HL-60/S4 treated with retinoic acid at 250 ng/mL for 4 days and 3 days (cell line): ENCODE measurements around the gene ANKRD53.

Experiments used
- in situ Hi-C: fragments of 300-500 bp; cut with MboI; formaldehyde crosslinking; loops from 2 replicates; pipeline ENCODE4 v1.7.0; 2022; ENCODE audit warnings: low sequenced_read_pairs

The ANKRD53 gene, protein sequence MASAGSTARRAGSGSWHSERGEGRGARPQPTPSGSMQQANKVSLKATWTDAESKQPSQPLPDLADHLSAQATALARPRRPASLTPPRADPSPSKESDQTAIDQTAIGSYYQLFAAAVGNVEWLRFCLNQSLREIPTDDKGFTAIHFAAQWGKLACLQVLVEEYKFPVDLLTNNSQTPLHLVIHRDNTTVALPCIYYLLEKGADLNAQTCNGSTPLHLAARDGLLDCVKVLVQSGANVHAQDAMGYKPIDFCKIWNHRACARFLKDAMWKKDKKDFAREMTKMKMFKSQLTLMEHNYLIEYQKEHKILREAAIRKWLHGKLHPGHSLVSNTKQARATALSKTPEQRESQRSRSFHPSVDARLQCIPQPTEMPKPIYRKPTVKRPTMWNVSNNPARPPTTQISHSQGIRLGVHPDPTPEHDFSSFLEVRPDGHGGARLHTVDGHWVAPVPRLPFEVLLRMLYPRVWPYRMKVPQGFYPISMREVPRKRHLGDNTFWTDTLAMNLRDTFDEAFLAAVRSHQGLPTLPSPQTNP

DNA sequence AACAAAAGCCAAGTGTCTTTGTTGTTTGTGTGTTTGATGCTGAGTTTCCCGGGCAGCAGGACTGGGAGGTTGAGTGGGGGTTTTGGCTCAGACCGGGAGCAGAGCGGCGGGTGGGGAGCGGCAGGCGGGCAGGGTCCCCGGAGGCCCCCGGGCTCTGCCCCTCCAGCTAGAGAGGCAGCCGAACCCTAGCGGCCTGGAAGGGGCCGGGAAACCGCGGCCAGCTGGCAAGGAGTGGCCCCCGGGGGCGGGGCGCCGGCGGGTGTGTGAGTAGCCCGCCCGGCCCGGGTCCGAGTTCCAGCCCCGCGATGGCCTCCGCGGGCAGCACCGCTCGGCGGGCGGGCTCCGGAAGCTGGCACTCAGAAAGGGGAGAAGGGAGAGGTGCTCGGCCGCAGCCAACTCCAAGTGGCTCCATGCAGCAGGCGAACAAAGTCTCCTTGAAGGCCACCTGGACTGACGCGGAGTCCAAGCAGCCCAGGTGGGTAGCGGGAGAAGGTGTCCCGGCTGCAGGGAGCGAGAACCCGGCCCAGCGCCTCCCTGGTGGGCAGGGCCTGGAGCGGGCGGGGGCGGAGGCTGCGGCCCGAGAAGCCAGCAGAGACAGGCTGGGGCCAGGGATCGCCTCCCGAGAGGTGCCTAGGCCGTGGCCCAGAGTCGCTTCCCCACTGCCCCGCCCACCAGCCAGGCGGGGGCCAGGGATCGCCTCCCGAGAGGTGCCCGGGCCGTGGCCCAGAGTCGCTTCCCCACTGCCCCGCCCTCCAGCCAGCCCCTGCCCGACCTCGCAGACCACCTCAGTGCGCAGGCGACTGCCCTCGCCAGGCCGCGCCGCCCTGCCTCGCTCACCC, at the start of gene ANKRD53:
Gene ANKRD53 (plus strand): TSS at position 290 of the 839 bp plus-strand sequence. CDS start 16 bp downstream, at position 306.
- in situ Hi-C loops = no loop called here

DNA sequence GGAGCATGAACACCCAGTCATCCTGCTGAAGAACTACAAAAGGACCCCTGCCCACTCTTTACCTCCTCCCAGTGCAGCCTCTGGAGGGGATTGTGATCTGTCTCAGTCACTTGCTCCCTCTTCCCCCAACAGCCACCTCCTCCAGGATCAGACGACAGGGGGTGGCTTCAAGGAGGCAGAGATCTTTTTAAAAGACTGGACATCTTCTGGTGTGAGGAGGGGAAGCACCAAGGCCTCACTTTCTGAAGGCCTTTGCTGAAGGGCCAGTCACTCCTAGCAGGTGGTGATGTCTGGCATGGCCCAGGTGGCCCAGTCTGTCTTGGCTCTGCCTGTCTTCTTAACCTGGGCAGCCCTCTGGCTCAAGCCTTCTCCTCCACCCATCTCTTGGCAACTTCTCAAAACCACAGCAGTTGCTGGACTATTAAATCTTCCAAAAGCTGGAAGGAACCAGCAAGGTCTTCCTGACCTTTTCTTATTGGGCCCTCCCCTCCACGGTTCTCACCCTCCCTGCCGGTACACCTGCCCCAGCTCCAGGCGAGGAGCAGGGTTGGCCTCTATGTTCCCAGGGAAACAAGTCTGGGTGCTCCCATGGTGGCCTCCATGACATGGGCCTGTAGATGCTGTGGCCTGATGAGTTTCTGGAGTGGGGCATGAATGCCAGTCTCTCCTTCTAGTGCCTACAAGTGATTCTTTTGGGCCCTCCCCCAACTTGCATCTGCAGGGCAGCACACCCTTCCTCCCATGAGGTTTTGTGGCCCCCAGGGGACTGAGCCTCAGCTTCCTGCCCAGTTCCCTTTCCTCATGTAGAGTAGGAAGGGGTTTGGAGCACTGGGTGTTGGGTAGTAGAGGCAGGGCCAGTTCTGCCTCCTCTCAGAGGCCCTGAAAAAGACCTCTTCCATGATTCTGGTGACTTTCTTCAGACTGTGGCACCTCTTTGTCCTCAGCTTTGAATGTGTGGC, 47.8 kb upstream of the ANKRD53 start:
- in situ Hi-C loops = no loop called here

DNA sequence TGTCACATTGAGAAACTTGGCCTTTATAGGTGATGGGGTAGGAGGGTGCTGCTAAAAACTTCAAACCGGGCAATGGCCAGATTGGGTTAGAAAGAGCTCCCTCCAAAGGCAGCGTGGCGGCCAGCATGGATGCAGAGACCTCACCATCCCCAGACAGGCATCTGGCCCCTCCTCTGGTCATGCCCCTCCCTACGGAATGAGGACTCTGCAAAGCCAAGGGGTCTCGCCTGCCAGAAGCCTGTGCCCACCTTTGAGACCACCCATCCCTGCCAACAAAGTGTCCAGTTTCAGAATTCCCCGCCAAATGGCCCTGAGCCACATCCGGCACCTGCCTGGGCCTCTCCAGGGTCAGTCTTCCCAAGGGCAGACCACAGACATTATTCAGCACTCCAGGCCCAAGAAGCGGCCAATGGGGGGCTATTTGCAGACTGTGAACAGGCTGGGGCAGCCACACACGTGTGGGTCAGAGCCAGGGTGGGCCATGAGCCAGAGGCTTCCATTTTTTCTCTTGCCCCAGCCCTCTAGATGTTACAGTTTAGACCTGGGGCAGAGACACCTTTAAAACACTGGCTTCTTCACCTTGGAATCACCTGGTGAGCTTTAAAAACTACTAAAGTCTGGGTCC, 46.9 kb upstream of the ANKRD53 start:
- in situ Hi-C loops = no loop called here

DNA sequence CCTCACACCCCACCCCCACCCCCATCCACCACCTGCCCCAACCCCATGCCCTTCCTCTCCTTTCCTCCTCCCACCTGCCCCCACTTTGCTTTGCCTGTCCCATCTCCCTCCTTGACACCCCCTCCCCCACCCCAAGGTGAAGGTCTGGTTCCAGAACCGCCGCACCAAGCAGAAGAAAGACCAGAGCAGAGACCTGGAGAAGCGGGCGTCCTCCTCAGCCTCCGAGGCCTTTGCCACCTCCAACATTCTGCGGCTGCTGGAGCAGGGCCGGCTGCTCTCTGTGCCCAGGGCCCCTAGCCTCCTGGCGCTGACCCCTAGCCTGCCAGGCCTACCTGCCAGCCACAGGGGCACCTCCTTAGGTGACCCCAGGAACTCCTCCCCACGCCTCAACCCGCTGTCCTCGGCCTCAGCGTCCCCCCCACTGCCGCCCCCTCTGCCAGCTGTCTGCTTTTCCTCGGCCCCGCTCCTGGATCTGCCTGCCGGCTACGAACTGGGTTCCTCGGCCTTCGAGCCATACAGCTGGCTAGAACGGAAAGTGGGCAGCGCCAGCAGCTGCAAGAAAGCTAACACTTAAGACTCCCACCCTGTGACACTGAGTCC, 45.7 kb upstream of the ANKRD53 start:
- in situ Hi-C loops = no loop called here

DNA sequence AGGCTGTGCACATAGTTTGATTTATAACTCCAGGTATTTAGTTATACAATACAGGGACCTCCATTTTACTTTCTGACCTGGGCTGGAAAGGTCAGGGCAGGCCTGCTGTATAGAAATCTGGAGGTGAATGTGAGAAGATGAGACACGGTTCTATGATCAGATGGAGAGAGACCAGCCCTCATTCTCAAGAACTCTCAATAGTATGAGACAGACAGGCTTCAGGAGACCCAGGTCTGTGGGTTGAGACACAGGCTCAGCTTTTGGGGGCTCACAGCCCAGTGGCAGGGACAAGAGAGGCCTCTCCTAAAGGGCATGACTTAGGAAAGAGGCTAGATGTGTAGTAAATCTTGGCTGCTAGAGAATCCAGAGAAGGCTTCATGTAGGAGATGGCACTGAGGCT, 43.4 kb upstream of the ANKRD53 start:
- in situ Hi-C loops = no loop called here

DNA sequence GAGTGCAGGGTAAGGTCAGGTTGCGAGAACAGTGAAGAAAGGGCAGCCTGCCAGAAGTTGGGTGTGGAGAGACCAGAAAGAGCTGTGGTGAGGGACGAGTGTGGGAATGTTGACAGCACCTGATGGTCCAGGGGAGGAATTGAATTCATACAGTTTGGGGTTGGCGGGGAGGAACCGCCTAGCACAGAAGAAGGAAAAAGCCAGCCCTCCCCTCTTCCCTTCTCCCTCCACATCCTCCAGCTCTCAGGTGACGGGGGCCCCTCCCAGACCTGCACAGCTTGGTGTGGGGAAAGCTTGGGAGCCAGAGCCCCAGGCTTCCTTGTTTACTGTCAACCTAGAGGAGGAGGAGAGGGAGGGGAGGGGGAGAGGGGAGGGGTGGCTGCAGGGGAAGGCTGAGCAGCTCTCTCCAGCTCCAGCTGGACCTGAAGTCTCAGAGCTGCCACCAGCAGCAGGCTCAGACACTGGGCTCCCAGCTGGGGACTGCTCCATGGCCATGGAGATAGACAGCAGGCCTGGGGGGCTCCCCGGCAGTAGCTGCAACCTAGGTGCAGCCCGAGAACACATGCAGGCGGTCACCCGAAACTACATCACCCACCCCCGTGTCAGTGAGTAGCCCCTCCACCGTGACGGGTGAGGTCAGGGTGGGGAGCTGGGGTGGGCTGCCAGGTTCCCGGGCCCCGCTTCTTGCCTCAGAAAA, 42.8 kb upstream of the ANKRD53 start, which contains the start of gene ATP6V1B1:
Gene ATP6V1B1 (plus strand): TSS at position 433 of the 697 bp plus-strand sequence. CDS start 55 bp downstream, at position 488.
- in situ Hi-C loops = no loop called here

DNA sequence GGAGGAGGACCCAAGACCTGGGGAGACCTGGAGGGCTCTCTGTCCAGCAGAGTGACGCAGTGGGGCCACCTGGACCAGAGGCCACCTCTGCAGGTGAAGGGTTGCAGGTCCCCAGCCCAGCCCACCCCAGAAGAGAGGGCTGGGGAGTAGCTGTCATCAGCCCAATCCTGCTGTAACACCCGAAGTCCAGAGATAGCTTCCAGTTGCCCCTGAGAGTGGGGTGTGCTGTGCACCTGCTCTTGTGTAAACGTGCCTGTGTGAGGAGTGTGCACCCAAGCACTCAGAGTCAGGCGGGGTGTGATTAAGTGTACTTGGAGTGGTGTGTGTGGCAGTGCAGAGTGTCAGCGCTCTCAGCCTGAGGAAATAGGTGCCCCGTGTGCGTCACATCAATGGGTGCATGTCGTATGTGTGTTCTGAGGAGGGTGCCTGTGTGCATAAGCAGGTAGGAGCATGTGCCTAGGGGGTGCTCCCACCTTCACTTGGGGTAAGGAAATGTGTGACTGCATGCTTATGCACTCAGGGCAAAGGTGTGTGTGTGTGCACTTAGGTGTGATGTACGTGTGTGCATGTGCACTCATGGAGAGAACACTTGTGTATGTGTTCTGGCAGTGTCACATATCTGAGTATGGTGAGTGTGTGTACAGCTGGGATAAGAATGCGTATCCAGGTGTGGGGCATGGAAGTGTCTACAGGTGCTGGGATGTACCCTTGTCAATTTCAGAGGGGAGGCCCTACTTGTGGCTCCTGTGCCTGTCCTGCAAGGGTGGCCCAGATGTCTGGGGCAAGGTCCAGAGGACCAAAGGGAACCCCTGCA, 42.1 kb upstream of the ANKRD53 start:
- in situ Hi-C loops = no loop called here

DNA sequence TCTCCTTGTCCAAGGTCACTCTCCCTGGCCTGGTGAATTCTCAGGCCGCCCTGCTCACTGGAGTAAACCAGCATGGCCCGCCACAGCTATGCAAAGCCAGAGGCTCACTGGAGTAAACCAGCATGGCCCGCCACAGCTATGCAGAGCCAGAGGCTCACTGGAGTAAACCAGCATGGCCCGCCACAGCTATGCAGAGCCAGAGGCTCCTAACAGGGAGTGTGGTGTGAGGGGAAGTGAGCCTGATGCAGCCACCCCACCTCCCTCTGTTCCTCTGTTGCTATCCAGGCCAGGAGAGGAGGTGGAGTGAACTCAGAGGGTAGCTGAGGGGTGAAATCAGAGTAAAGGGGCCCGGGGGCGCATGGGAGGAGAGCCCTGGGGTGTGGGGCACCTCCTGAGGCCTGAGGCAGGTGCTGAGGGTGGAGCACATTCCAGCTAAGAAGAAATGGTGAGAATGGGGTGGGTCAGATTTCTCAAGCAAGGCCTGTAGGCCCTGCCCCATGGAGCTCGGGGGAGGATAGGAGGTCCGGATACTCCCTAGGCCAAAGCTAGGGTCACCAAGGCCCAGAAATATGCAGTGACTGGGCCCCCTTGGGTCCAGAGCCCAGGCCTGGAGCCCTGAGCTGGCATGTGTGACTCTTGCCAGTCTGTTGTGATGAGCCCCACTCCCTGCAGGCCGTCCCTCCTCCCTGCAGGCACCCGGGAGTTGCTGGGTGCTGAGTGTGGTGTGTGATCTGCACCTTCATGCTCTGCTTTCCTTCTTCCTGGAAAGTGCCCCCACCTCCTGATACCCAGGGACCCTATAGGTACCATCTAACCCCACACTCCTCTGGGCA, 41.2 kb upstream of the ANKRD53 start:
- in situ Hi-C loops = no loop called here

DNA sequence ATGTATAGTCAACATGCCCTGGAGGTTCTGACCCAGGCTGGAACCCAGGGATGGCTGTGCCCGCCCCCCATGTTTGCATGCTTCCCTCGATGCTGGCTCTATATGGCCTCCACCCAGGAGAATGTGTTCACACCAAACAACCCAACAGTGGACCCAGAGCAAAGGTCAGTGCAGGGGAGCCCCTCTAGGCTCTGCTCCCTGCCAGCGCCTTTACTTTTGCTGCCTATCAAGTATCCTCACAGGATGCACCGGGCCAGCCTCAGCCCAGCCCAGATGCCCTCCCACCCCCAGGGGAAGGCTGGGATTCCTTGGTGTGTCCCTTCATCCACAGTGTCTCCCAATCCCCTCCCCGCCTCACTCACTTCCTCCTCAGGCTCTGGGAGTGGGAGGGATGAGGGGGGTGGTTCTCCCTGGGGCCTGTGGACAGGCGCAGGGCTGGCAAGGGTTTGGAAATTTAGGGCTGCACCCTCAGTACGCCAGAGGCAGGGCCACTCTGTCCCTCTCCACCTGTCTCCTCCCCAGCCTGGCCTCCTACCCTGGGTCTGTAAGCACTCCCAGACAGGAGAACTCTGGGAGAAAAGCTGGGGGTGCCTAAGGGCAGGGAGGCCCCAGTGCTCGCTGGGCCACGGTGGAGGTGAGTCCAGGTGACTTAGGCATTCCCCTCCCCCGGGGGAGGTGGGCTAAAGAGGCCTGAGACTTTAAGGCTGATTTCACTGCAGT, 40.4 kb upstream of the ANKRD53 start:
- in situ Hi-C loops = no loop called here

DNA sequence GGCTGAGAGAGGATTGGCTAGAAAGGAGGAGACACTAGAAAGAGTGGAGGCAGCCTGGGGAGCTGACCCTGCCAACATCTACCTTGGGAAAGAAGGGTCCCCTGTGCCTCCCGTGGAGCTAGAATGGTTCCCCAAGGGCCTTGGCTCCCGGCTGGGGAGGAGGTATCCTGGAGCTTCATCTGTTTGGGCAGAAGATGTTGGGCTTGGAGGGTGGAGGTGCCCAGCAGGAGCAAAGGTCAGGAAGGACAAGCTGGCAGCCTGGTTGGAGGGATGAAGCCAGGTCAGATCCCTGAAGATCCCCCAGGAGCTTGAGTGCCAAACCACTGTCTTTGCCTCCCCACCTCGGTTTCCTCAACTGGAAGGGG, 39.9 kb upstream of the ANKRD53 start:
- in situ Hi-C loops = no loop called here

DNA sequence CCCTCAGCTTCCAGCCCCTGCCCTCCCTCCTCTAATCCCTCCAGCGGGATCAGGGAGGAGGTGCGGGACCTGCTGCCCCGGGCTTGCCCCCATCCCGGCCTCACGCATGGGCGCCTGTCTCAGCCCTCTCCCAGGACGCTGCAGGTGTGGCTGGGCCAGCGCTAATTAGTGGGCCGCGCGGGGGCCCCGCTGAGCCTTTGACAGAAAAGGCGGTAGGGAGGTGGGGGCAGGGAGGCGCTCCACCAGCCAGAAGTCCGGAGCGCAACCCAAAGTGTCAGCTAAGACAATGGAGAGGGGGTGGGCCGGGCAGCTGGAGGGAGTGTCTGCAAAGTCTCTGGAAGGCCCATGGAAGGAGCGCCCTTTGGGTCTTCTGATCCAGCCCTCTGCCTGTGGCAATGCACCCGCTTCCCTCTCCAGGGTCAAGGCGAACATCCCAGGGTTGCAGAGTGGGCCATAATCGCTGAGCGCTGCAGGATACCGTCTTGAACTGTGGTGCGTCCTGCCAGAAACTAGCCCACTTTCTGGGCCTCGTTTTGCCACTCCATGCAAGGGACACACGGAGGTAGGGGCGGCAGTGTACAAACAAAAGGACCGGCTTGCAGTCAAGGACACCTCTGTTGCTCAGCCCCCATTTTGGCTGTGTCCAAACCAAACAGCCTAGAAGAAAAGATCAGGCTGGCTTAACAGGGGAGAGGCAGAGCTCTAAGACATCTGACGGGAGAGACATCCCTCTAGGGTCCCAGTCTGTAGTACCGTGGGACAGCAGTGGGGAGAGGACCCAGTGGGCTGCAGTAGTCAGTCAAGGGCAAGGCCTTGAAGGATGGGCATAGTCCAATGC, 39.2 kb upstream of the ANKRD53 start:
- in situ Hi-C loops = no loop called here

DNA sequence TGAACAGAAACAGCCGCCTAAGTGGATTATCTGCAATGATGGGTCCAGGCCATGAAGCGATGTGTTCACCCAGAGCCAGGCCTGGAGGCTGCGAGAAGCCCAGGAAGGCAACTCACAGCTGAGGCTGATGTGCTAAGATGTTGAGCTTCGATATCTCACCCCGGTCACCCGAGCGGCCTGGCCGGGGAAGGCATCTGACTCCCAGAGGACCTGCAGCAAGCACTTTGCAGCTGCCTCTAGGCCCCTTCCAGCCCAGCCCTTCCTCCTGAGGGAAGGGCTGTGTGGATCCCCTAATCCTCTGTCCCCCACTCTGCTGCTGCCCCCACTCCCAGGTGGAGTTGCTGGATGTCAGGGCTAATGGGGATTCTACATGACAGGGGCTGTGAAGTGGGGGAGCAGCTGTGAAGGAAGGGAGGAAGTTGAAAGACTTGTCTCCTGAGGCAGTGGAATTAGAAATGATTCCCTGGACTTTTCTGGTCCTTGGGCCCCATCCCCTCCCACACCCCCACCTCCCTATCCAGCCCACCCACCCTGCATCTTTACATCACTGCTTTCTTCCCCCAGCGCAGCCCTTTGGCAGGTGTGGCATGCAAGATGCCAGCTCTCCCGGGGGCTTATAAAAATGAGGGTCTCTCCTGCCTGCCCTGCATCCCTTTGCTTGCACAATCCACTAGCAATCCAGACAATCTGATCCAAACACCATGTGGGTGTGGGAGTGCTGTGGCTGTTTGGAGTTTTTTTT, 38.4 kb upstream of the ANKRD53 start:
- in situ Hi-C loops = no loop called here

DNA sequence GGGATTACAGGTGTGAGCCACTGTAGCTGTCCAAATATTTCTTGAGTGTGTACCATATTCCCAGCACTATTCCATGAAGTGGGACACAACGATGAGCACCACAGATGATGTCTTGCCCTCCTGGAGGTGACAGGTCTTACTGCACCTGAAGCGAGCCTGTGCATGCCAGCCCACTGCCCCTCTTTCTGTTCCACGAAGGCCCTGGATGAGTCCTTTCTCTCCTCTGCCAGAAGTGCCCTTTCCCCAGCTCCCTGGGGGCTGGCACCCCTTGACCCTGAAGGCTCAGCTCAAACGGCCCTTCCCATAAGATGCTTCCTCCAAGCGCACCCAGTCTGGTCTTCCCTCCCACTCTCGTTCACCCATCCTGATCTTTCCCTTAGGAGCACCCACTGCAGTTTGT, 37.2 kb upstream of the ANKRD53 start:
- in situ Hi-C loops = no loop called here

DNA sequence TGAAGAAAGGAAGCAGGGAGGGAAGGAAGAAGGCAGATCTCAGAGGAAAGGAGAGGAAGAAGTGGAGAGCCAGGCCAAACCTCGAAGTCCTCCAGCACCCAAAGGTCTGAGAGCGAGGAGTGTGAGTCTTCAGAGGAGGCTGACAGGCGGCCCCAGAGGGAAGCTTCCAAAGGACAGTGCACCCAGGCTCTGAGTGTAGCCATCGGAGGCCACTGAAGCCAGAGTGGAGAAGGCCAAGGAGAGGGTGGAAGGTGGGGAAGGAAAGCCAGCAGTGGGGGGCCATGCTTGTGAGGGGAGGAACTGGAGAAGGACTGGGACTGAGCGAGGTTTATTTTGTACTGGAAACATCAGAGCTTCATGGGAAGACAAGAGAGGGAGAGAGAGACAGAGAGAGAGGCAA, 36.7 kb upstream of the ANKRD53 start:
- in situ Hi-C loops = no loop called here
